Astrocyte (in vitro differentiated cells and primary cell): ENCODE results near the gene TMEM59. TPM values are rescaled to one million over a fixed set of nuclear protein-coding genes. Genes with fewer than 3 reads are reported as not detected.

ENCODE experiments used
- DNase-seq: peaks from one replicate; pipeline ENCODE4 v3.0.0-alpha.2; 2010; ENCODE audit warnings: low read depth
- FAIRE-seq: peaks from 2 replicates; lab custom pipeline; 2011; peaks lifted over from hg19 to GRCh38; lab: Jason Lieb, UNC
- H2AFZ ChIP-seq: 2 replicates; pipeline ENCODE4 v1.6.0; 2012; ENCODE audit warnings: low read depth, low read length, inconsistent platforms
- H3K27ac ChIP-seq: 2 replicates; pipeline ENCODE4 v1.5.1; 2011; ENCODE audit warnings: low read depth, low read length, inconsistent platforms
- H3K27me3 ChIP-seq: 2 replicates; pipeline ENCODE4 v1.6.0; 2011; ENCODE audit warnings: low read length, inconsistent platforms; ENCODE audit not compliant: insufficient read depth
- H3K36me3 ChIP-seq: 2 replicates; pipeline ENCODE4 v1.5.1; 2011; ENCODE audit warnings: low read length, inconsistent platforms; ENCODE audit not compliant: insufficient read depth
- H3K4me1 ChIP-seq: 2 replicates; pipeline ENCODE4 v1.5.1; 2011; ENCODE audit warnings: low read length, inconsistent platforms; ENCODE audit not compliant: insufficient read depth
- H3K4me2 ChIP-seq: 2 replicates; pipeline ENCODE4 v1.6.0; 2012; ENCODE audit warnings: low read length, inconsistent platforms
- H3K4me3 ChIP-seq: 2 replicates; pipeline ENCODE4 v1.5.1; 2011; ENCODE audit warnings: low read depth, mild to moderate bottlenecking, low read length, inconsistent platforms; ENCODE audit not compliant: insufficient read depth
- H3K79me2 ChIP-seq: 2 replicates; pipeline ENCODE4 v1.6.0; 2012; ENCODE audit warnings: mild to moderate bottlenecking, low read length, inconsistent platforms; ENCODE audit not compliant: insufficient read depth
- H3K9ac ChIP-seq: 2 replicates; pipeline ENCODE4 v1.6.0; 2012; ENCODE audit warnings: mild to moderate bottlenecking, low read length, inconsistent platforms
- H3K9me3 ChIP-seq: 2 replicates; pipeline ENCODE4 v1.5.1; 2012; ENCODE audit warnings: low read depth, mild to moderate bottlenecking, low read length, inconsistent platforms; ENCODE audit not compliant: insufficient read depth
- H4K20me1 ChIP-seq: 2 replicates; pipeline ENCODE4 v1.6.0; 2012; ENCODE audit warnings: low read length, inconsistent platforms; ENCODE audit not compliant: insufficient read depth
- H3K27ac Mint-ChIP-seq: one replicate; pipeline ENCODE4 v1.8.0; 2021; ENCODE audit warnings: mild to moderate bottlenecking, mixed read lengths; ENCODE audit not compliant: unreplicated experiment
- H3K27me3 Mint-ChIP-seq: one replicate; pipeline ENCODE4 v1.8.0; 2021; ENCODE audit warnings: low read depth, mixed read lengths; ENCODE audit not compliant: unreplicated experiment
- H3K36me3 Mint-ChIP-seq: one replicate; pipeline ENCODE4 v1.8.0; 2021; ENCODE audit warnings: low read depth, mixed read lengths; ENCODE audit not compliant: unreplicated experiment
- H3K4me1 Mint-ChIP-seq: one replicate; pipeline ENCODE4 v1.8.0; 2021; ENCODE audit warnings: low read depth, mixed read lengths; ENCODE audit not compliant: unreplicated experiment
- H3K4me3 Mint-ChIP-seq: one replicate; pipeline ENCODE4 v1.8.0; 2021; ENCODE audit warnings: mild to moderate bottlenecking, moderate library complexity, mixed read lengths; ENCODE audit not compliant: unreplicated experiment
- H3K9me3 Mint-ChIP-seq: one replicate; pipeline ENCODE4 v1.8.0; 2021; ENCODE audit warnings: mild to moderate bottlenecking, mixed read lengths; ENCODE audit not compliant: unreplicated experiment
- CTCF ChIP-seq: IDR thresholded peaks from 2 replicates; pipeline ENCODE4 v1.5.1; 2011; ENCODE audit warnings: low read depth, mild to moderate bottlenecking, inconsistent platforms, low read length, moderate library complexity; ENCODE audit not compliant: insufficient read depth
- EZH2 ChIP-seq: IDR thresholded peaks from 2 replicates; pipeline ENCODE4 v1.6.1; 2012; ENCODE audit warnings: mild to moderate bottlenecking, low read length, inconsistent platforms; ENCODE audit not compliant: insufficient read depth
- total RNA-seq: library from RNA; stranded (reverse); gene quantifications from 2 replicates; pipeline ENCODE4 v1.2.1, GENCODE V29; 2021

Gene TMEM59
- total RNA-seq, 1 donor from 2014 or later = 315 TPM

DNA sequence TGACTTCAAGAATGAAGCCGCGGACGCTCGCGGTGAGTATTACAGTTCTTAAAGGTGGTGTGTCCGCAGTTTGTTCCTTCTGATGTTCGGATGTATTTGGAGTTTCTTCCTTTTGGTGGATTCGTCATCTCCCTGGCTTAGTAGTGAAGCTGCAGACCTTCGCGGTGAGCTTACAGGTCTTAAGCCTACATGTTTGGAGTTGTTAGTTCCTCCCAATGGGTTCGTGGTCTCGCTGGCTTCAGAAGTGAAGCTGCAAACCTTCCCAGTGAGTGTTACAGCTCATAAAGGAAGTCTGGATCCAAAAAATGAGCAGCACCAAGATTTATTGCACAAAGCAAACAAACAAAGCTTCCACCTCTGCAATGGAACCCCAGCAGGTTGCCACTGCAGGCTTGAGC is 49.8 kb downstream of the TMEM59 start:
- H3K9me3 ChIP-seq = no peaks in the 10 kb centered on the region
- H3K9ac ChIP-seq = no peak overlapping the region
- no peak overlapping the region for H3K27ac Mint-ChIP-seq
- H3K79me2 ChIP-seq = no peaks in the 10 kb centered on the region
- H3K27me3 ChIP-seq = peaks cover 13% of the 10 kb centered on the region
- no peak overlapping the region for H3K4me3 ChIP-seq
- no peaks in the 10 kb centered on the region for H3K4me1 Mint-ChIP-seq
- FAIRE-seq = no peak
- peaks cover 30% of the 10 kb centered on the region for H3K27me3 Mint-ChIP-seq
- no peak overlapping the region for H3K4me2 ChIP-seq
- no peak overlapping the region for H3K4me3 Mint-ChIP-seq
- no peak overlapping the region for H2AFZ ChIP-seq
- H3K36me3 ChIP-seq = no peaks in the 10 kb centered on the region
- no peak overlapping the region for H3K27ac ChIP-seq
- H3K4me1 ChIP-seq = no peaks in the 10 kb centered on the region
- no peaks in the 10 kb centered on the region for H3K36me3 Mint-ChIP-seq
- DNase-seq = no peak
- no peaks in the 10 kb centered on the region for H4K20me1 ChIP-seq
- H3K9me3 Mint-ChIP-seq = peaks cover 3% of the 10 kb centered on the region
- TF ChIP-seq EZH2 (no peak), CTCF (no peak)

DNA sequence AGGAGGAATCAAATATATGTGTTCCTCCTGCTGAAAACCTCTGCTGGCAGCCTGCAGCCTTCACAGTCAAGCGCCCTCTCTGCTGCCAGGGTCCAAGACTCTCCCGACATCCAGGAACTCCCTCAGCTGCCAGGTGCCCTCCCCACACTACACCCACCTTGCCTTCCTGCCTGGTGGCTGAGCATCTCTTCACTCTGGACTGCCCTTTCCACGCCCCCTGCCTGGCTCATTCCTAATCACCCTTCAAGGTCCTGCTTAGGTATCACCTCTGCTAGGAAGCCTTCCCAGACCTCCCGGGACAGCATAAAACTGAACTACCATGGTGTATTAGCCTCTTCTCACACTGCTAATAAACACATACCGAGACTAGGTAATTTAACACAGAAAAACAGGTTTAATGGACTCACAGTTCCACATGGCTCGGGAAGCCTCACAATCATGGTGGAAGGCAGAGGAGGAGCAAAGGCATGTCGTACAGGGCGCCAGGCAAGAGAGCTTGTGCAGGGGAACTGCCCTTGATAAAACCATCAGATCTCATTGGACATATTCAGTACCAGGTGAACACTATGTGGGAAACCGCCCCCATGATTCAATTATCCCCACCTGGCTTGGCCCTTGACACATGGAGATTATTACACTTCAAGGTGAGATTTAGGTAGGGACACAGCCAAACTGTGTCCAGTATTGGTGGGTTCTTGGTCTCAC is 50.3 kb downstream of the TMEM59 start:
- Mint-ChIP-seq H3K36me3 (no peaks in the 10 kb centered on the region), H3K27me3 (peaks cover 27% of the 10 kb centered on the region), H3K4me3 (no peak overlapping the region), H3K27ac (no peak overlapping the region), H3K4me1 (no peaks in the 10 kb centered on the region), H3K9me3 (peaks cover 3% of the 10 kb centered on the region)
- DNase-seq (no peak), FAIRE-seq (no peak)
- Histone ChIP-seq H3K4me2 (no peak overlapping the region), H2AFZ (no peak overlapping the region), H3K4me3 (no peak overlapping the region), H3K9ac (no peak overlapping the region), H4K20me1 (no peaks in the 10 kb centered on the region), H3K79me2 (no peaks in the 10 kb centered on the region), H3K9me3 (no peaks in the 10 kb centered on the region), H3K27ac (no peak overlapping the region), H3K4me1 (no peaks in the 10 kb centered on the region), H3K27me3 (peaks cover 12% of the 10 kb centered on the region), H3K36me3 (no peaks in the 10 kb centered on the region)
- TF ChIP-seq EZH2 (no peak), CTCF (no peak)

DNA sequence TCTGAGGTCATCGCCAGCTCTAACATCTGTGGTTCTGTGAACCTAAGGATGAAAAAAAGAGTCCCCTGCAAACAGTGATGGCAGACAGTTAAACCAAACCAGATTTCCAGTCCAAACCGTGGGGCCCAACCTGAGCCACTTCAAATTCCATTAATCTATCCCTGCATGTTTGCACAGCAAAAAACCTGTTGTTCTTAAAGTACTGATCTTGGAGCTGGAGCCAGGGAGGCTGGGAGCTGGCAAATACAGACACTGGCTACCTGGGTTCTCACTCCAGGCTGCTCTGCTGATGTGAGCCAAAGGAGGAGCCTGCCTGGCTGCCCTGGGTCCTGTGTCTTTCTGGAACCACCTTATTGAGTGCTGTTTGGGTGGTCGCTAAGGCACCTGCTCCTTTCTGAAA is 51.4 kb downstream of the TMEM59 start:
- no peak overlapping the region for H2AFZ ChIP-seq
- H3K36me3 Mint-ChIP-seq = no peaks in the 10 kb centered on the region
- H3K36me3 ChIP-seq = no peaks in the 10 kb centered on the region
- no peak overlapping the region for H3K4me2 ChIP-seq
- no peak overlapping the region for H3K27ac ChIP-seq
- H3K9ac ChIP-seq = no peak overlapping the region
- peaks cover 22% of the 10 kb centered on the region for H3K27me3 Mint-ChIP-seq
- H3K4me1 ChIP-seq = no peaks in the 10 kb centered on the region
- H3K4me1 Mint-ChIP-seq = no peaks in the 10 kb centered on the region
- no peak for DNase-seq
- H3K27me3 ChIP-seq = peaks cover 11% of the 10 kb centered on the region
- TF ChIP-seq CTCF (no peak), EZH2 (no peak)
- no peak for FAIRE-seq
- peaks cover 3% of the 10 kb centered on the region for H3K9me3 Mint-ChIP-seq
- no peaks in the 10 kb centered on the region for H3K9me3 ChIP-seq
- H3K79me2 ChIP-seq = no peaks in the 10 kb centered on the region
- no peaks in the 10 kb centered on the region for H4K20me1 ChIP-seq
- H3K4me3 ChIP-seq = no peak overlapping the region
- H3K27ac Mint-ChIP-seq = no peak overlapping the region
- H3K4me3 Mint-ChIP-seq = no peak overlapping the region
